B cell (primary cell): ENCODE measurements around the gene ATAD3A. TPM values are rescaled to one million over a fixed set of nuclear protein-coding genes. Genes with fewer than 3 reads are reported as not detected.

Experiments
- ATAC-seq: fragments of 200-7000 bp; cut with Tn5 transposase; one replicate; pipeline ENCODE4 v1.10.0; 2021; ENCODE audit warnings: low read depth, mild to moderate bottlenecking, moderate number of reproducible peaks, moderate library complexity
- CTCF ChIA-PET: fragments of 350-600 bp; sonication (Branson Sonifier 250); formaldehyde crosslinking; loops from one replicate; lab custom pipeline; 2021; ENCODE audit warnings: antibody characterized with exemption, inconsistent platforms; lab: Charles Lee
- POLR2A ChIA-PET: fragments of 350-600 bp; sonication (Branson Sonifier 250); formaldehyde crosslinking; loops from one replicate; lab custom pipeline; 2021; ENCODE audit warnings: antibody characterized with exemption; lab: Charles Lee
- DNase-seq: peaks from one replicate; pipeline ENCODE4 v3.0.0; 2013
- H2AFZ ChIP-seq: 2 replicates; pipeline ENCODE4 v1.6.1; 2012; ENCODE audit warnings: mild to moderate bottlenecking, low read depth, low read length; ENCODE audit not compliant: insufficient read depth, poor library complexity, severe bottlenecking
- H3K27ac ChIP-seq, 2 donors: 1 replicate in 1 of 2; 2 replicates in 1 of 2; pipeline ENCODE4 v1.5.1; 2012 to 2013; ENCODE audit warnings: low read length in 2 of 2, mild to moderate bottlenecking in 2 of 2, moderate library complexity in 1 of 2
- H3K27me3 ChIP-seq, 4 experiments: fragments of 200-600 bp in 1 of 4; sonication (generic) in 1 of 4; replicated peaks in 1 of 4; 1 replicate in 2 of 4; 2 replicates in 2 of 4; pipeline versions ENCODE4 v1.6.1 to v1.7.0; 2013 to 2016; ENCODE audit warnings: low read length in 3 of 4, mild to moderate bottlenecking in 2 of 4, mixed read lengths in 1 of 4, moderate library complexity in 1 of 4; ENCODE audit not compliant: insufficient read depth in 4 of 4, control insufficient read depth in 3 of 4; ENCODE audit errors: control extremely low read depth in 1 of 4
- H3K36me3 ChIP-seq, 2 experiments: replicated peaks in 1 of 2; 1 replicate in 1 of 2; 2 replicates in 1 of 2; pipeline versions ENCODE4 v1.6.1 to v1.7.1; 2013; ENCODE audit warnings: low read length in 1 of 2; ENCODE audit not compliant: insufficient read depth in 2 of 2, control insufficient read depth in 1 of 2; ENCODE audit errors: control extremely low read depth in 1 of 2, extremely low read depth in 1 of 2
- H3K4me1 ChIP-seq, 2 donors: fragments of 200-600 bp in 1 of 2; sonication (generic) in 1 of 2; 1 replicate in 1 of 2; 2 replicates in 1 of 2; pipeline versions ENCODE4 v1.5.1 to v1.6.1; 2013 to 2017; ENCODE audit warnings: low read length in 2 of 2; ENCODE audit not compliant: control insufficient read depth in 2 of 2, insufficient read depth in 2 of 2
- H3K4me2 ChIP-seq: replicated peaks from 2 replicates; pipeline ENCODE3; 2012; ENCODE audit warnings: mild to moderate bottlenecking, low read depth, low read length; ENCODE audit not compliant: poor library complexity, severe bottlenecking
- H3K4me3 ChIP-seq, 5 experiments: fragments of 200-600 bp in 1 of 5; sonication (generic) in 1 of 5; 1 replicate in 3 of 5; 2 replicates in 2 of 5; pipeline versions ENCODE4 v1.5.1 to v1.7.0; 2011 to 2016; ENCODE audit warnings: low read length in 4 of 5, mild to moderate bottlenecking in 4 of 5, low read depth in 2 of 5, control low read depth in 1 of 5, moderate library complexity in 1 of 5; ENCODE audit not compliant: insufficient read depth in 1 of 5; ENCODE audit errors: control extremely low read depth in 1 of 5, extremely low read depth in 1 of 5
- H3K79me2 ChIP-seq: fragments of 200-600 bp; sonication (generic); one replicate; pipeline ENCODE4 v1.6.0; 2016; ENCODE audit warnings: low read length; ENCODE audit not compliant: control insufficient read depth, insufficient read depth
- H3K9ac ChIP-seq: fragments of 200-600 bp; sonication (generic); 2 replicates; pipeline ENCODE4 v1.6.1; 2017; ENCODE audit warnings: mild to moderate bottlenecking, low read length, moderate library complexity
- H3K9me3 ChIP-seq, 3 donors: one replicate each; pipeline versions ENCODE4 v1.6.1 to v1.7.1; 2013; ENCODE audit warnings: low read length in 2 of 3; ENCODE audit not compliant: control insufficient read depth in 2 of 3, insufficient read depth in 1 of 3; ENCODE audit errors: control extremely low read depth in 1 of 3
- H4K20me1 ChIP-seq: 2 replicates; pipeline ENCODE4 v1.6.0; 2012; ENCODE audit warnings: mild to moderate bottlenecking, low read length; ENCODE audit not compliant: insufficient read depth, control insufficient read depth, poor library complexity, severe bottlenecking
- H3K27ac Mint-ChIP-seq: one replicate; pipeline ENCODE4 v1.8.0; 2021; ENCODE audit warnings: mixed read lengths
- H3K27me3 Mint-ChIP-seq: one replicate; pipeline ENCODE4 v1.8.0; 2021; ENCODE audit warnings: mixed read lengths
- H3K4me1 Mint-ChIP-seq: one replicate; pipeline ENCODE4 v1.8.0; 2021; ENCODE audit warnings: mixed read lengths
- H3K4me3 Mint-ChIP-seq: one replicate; pipeline ENCODE4 v1.8.0; 2021; ENCODE audit warnings: mixed read lengths
- H3K9me3 Mint-ChIP-seq: one replicate; pipeline ENCODE4 v1.8.0; 2022; ENCODE audit warnings: mixed read lengths; ENCODE audit not compliant: insufficient read depth
- CTCF ChIP-seq: fragments of 200-600 bp; IDR thresholded peaks from one replicate; pipeline ENCODE4 v1.8.0; 2022; ENCODE audit warnings: antibody characterized with exemption, mild to moderate bottlenecking
- EZH2 ChIP-seq: IDR thresholded peaks from 2 replicates; pipeline ENCODE4 v1.6.1; 2012; ENCODE audit warnings: borderline replicate concordance, low read depth, mild to moderate bottlenecking, moderate library complexity, low read length; ENCODE audit not compliant: insufficient read depth, poor library complexity, severe bottlenecking
- WGBS: methylation state at CpG from one replicate; pipeline ENCODE4 v1.1.5; 2013; ENCODE audit warnings: missing lambda C conversion rate; ENCODE audit not compliant: insufficient coverage; 5-methylcytosine and 5-hydroxymethylcytosine counted together
- intact Hi-C: fragments of 100-400 bp; cut with micrococcal nuclease; formaldehyde crosslinking; loops from one replicate; pipeline ENCODE4 v1.10.0; 2022
- polyA plus RNA-seq: library from polyadenylated mRNA; depleted of rRNA; stranded (reverse); fragments of >200 nt; gene quantifications from 2 replicates; pipeline ENCODE4 v1.2.3, GENCODE V29; 2012
- total RNA-seq, 2 donors: library from RNA; stranded (reverse); fragments of 120-200 nt in 1 of 2; gene quantifications; 1 replicate in 1 of 2; 2 replicates in 1 of 2; pipeline versions ENCODE4 v1.2.3 to v1.2.4, GENCODE V29; 2013 to 2022

The ATAD3A gene
- total and polyA plus RNA-seq, 2 donors (not counting 1 experiment from before 2014, with no cell fraction given), result 17.5 to 17.8 TPM

- H3K4me3 Mint-ChIP-seq, result no peak overlapping the region
- WGBS, result 79% methylated on average over 9 of the region's 10 CpGs
- H3K9me3 Mint-ChIP-seq, result no peaks in the 10 kb centered on the region
- H3K9ac ChIP-seq, result no peak overlapping the region
- no peak for TF ChIP-seq CTCF
- TF ChIP-seq EZH2, result no peak
- ATAC-seq (no peak), DNase-seq (no peak)
- H3K4me3 ChIP-seq, result no peak overlapping the region
- H2AFZ ChIP-seq, result no peak overlapping the region
- H3K27ac Mint-ChIP-seq, result no peak overlapping the region
- peaks cover 11 to 24% of the 10 kb centered on the region in 2 donors for H3K4me1 ChIP-seq
- peaks cover 0 to 4% (median 1%) of the 10 kb centered on the region in 4 experiments for H3K27me3 ChIP-seq
- H3K36me3 ChIP-seq, result no peaks in the 10 kb centered on the region
- H3K9me3 ChIP-seq, result no peaks in the 10 kb centered on the region
- H4K20me1 ChIP-seq, result no peaks in the 10 kb centered on the region
- H3K27ac ChIP-seq, result no peak overlapping the region
- ChIA-PET CTCF (no interaction called here), POLR2A (no interaction called here)
- peaks cover 20% of the 10 kb centered on the region for H3K4me1 Mint-ChIP-seq
- H3K4me2 ChIP-seq, result no peak overlapping the region
- intact Hi-C loops, result loop anchor here (10.0 kb wide), 1 partner anchor 77 kb away; the partner anchor contains the start of gene CDK11B
- H3K27me3 Mint-ChIP-seq, result peaks cover 8% of the 10 kb centered on the region
- peaks cover 37% of the 10 kb centered on the region for H3K79me2 ChIP-seq
Measured at GRCh38 chr1:1577367-1578011, 65.5 kb downstream of the ATAD3A start.

GRCh38 chr1:1578371-1578940, 66.5 kb downstream of the ATAD3A start:
- Mint-ChIP-seq H3K27ac (no peak overlapping the region), H3K9me3 (no peaks in the 10 kb centered on the region), H3K27me3 (peaks cover 12% of the 10 kb centered on the region), H3K4me1 (peaks cover 15% of the 10 kb centered on the region), H3K4me3 (no peak overlapping the region)
- no peak for TF ChIP-seq EZH2
- no peak for TF ChIP-seq CTCF
- Histone ChIP-seq H3K27me3 (peaks cover 0 to 8% (median 1%) of the 10 kb centered on the region in 4 experiments), H3K79me2 (peaks cover 27% of the 10 kb centered on the region), H4K20me1 (no peaks in the 10 kb centered on the region), H3K27ac (no peak overlapping the region), H3K4me1 (peaks cover 8 to 15% of the 10 kb centered on the region in 2 donors), H2AFZ (no peak overlapping the region), H3K4me2 (no peak overlapping the region), H3K9ac (no peak overlapping the region), H3K4me3 (no peak overlapping the region), H3K9me3 (no peaks in the 10 kb centered on the region), H3K36me3 (no peaks in the 10 kb centered on the region)
- POLR2A ChIA-PET, result no interaction called here
- intact Hi-C loops, result loop anchor here (10.0 kb wide), 1 partner anchor 76 kb away; the partner anchor contains the start of gene CDK11B
- 89% methylated on average over 13 of the region's 13 CpGs for WGBS
- ATAC-seq (no peak), DNase-seq (no peak)
- CTCF ChIA-PET, result no interaction called here
